ENCODE data around the gene KANK4. TPM values are rescaled to one million over a fixed set of nuclear protein-coding genes. Genes with fewer than 3 reads are reported as not detected.

The KANK4 gene
- total RNA-seq, 1 experiment from 2014 or later, result 1.7 TPM

DNA sequence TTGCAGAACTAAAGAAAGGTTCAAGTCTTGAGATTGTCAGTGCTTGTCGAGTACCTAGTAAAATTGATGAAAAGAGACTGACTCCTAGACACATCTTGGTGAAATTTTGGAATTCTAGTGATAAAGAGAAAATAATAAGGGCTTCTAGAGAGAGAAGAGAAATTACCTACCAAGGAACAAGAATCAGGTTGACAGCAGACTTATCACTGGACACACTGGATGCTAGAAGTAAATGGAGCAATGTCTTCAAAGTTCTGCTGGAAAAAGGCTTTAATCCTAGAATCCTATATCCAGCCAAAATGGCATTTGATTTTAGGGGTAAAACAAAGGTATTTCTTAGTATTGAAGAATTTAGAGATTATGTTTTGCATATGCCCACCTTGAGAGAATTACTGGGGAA lies 108.3 kb downstream of the KANK4 start:
- no peaks in the 10 kb centered on the region for H3K79me2 ChIP-seq (ENCODE audit: low read depth)
- DNase-seq, result no peak
- H3K4me3 ChIP-seq, result no peak overlapping the region
- no peak overlapping the region for H2AFZ ChIP-seq
- H3K27me3 ChIP-seq (ENCODE audit: insufficient read depth, low read depth), result no peaks in the 10 kb centered on the region
- BruUV-seq (replicated peaks), result no TSS peak
- H3K4me2 ChIP-seq, result no peak overlapping the region
- peak overlapping the region; percentile 11; the same call in 1 of the 2 replicates for H3K27ac ChIP-seq
- H3K9me3 ChIP-seq (ENCODE audit: insufficient read depth, low read depth), result peaks cover 21% of the 10 kb centered on the region
- no peaks in the 10 kb centered on the region for H4K20me1 ChIP-seq (ENCODE audit: insufficient read depth)
- ChIA-PET POLR2A (ENCODE audit: unreplicated experiment) (no interaction called here), CTCF (no interaction called here)
- intact Hi-C loops (cut with micrococcal nuclease; ENCODE audit: unreplicated experiment), result no loop called here
- no peaks in the 10 kb centered on the region for H3K36me3 ChIP-seq (ENCODE audit: low read depth)
- peaks cover 7% of the 10 kb centered on the region; the same call in 1 of the 2 replicates for H3K4me1 ChIP-seq (replicated peaks; ENCODE audit: insufficient read depth)
- TF ChIP-seq, protein P1, sequence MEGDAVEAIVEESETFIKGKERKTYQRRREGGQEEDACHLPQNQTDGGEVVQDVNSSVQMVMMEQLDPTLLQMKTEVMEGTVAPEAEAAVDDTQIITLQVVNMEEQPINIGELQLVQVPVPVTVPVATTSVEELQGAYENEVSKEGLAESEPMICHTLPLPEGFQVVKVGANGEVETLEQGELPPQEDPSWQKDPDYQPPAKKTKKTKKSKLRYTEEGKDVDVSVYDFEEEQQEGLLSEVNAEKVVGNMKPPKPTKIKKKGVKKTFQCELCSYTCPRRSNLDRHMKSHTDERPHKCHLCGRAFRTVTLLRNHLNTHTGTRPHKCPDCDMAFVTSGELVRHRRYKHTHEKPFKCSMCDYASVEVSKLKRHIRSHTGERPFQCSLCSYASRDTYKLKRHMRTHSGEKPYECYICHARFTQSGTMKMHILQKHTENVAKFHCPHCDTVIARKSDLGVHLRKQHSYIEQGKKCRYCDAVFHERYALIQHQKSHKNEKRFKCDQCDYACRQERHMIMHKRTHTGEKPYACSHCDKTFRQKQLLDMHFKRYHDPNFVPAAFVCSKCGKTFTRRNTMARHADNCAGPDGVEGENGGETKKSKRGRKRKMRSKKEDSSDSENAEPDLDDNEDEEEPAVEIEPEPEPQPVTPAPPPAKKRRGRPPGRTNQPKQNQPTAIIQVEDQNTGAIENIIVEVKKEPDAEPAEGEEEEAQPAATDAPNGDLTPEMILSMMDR (conservative IDR thresholded peaks at IDR 0.05), result no peak
- TF ChIP-seq EZH2 (IDR thresholded peaks at IDR 0.05; ENCODE audit: low read depth), result no peak
- H3K9me2 ChIP-seq (ENCODE audit: insufficient read depth), result no peaks in the 10 kb centered on the region
- peaks cover 9% of the 10 kb centered on the region for H3F3A ChIP-seq (ENCODE audit: insufficient read depth, low read depth)

DNA sequence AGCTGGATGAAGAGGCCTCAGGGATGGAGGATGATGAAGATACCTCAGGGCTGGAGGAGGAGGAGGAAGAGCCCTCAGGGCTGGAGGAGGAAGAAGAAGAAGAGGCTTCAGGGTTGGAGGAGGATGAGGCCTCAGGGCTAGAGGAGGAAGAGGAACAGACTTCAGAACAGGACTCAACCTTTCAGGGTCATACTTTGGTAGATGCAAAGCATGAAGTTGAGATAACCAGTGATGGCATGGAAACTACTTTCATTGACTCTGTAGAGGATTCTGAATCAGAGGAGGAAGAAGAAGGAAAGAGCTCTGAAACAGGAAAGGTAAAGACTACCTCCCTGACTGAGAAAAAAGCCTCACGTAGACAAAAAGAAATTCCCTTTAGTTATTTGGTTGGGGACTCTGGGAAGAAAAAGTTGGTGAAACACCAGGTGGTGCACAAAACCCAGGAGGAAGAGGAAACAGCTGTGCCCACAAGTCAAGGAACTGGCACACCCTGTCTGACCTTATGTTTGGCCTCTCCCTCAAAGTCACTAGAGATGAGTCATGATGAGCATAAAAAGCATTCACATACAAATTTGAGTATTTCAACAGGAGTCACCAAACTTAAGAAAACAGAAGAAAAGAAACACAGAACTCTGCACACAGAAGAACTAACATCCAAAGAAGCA lies 109.2 kb downstream of the KANK4 start:
- intact Hi-C loops (cut with micrococcal nuclease; ENCODE audit: unreplicated experiment), result no loop called here
- H3K4me1 ChIP-seq (replicated peaks; ENCODE audit: insufficient read depth), result peaks cover 7% of the 10 kb centered on the region; the same call in 1 of the 2 replicates
- peak overlapping the region; percentile 11 for H3K27ac ChIP-seq
- no peaks in the 10 kb centered on the region for H3K27me3 ChIP-seq (ENCODE audit: insufficient read depth, low read depth)
- DNase-seq, result peak; percentile 29 to 78
- H3F3A ChIP-seq (ENCODE audit: insufficient read depth, low read depth), result peaks cover 9% of the 10 kb centered on the region
- H3K36me3 ChIP-seq (ENCODE audit: low read depth), result no peaks in the 10 kb centered on the region
- H2AFZ ChIP-seq, result no peak overlapping the region
- no TSS peak for BruUV-seq (replicated peaks)
- TF ChIP-seq EZH2 (IDR thresholded peaks at IDR 0.05; ENCODE audit: low read depth), result no peak
- TF ChIP-seq, protein P1 (conservative IDR thresholded peaks at IDR 0.05), result no peak
- ChIA-PET CTCF (no interaction called here), POLR2A (ENCODE audit: unreplicated experiment) (interaction anchor here (0.6 kb wide), 1 partner anchor 1212 kb away, joined by 3 read pairs; no protein-coding TSS in a partner anchor)
- no peak overlapping the region for H3K4me3 ChIP-seq
- 0 out of 2 replicates have a peak overlapping the region, but pooled peaks have one; percentile 1 for H3K4me2 ChIP-seq
- no peaks in the 10 kb centered on the region for H3K79me2 ChIP-seq (ENCODE audit: low read depth)
- no peaks in the 10 kb centered on the region for H3K9me2 ChIP-seq (ENCODE audit: insufficient read depth)
- H4K20me1 ChIP-seq (ENCODE audit: insufficient read depth), result no peaks in the 10 kb centered on the region
- H3K9me3 ChIP-seq (ENCODE audit: insufficient read depth, low read depth), result peaks cover 21% of the 10 kb centered on the region

DNA sequence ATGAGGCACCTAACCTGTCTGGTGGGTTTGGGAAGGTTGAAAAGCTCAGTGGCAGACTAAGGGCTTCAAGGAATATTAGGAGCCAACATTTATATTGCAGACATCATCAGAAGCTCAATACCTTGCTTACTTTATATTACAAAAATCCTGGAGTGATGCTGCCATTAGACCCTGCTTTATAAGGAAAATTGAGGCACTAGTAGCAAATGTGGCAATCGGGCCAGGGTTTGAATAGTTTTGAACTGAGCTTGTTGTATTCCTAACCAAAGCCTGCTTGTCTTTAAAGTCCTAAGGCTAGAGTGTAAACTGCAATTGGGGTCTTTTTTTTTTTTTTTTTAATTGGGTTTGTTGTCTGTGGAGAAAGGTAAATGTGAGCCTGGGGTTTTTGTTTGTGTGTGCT lies 110.3 kb downstream of the KANK4 start:
- H3K79me2 ChIP-seq (ENCODE audit: low read depth), result no peaks in the 10 kb centered on the region
- no peaks in the 10 kb centered on the region for H3K27me3 ChIP-seq (ENCODE audit: insufficient read depth, low read depth)
- DNase-seq, result no peak
- H3K9me3 ChIP-seq (ENCODE audit: insufficient read depth, low read depth), result peaks cover 21% of the 10 kb centered on the region
- ChIA-PET POLR2A (ENCODE audit: unreplicated experiment) (no interaction called here), CTCF (interaction anchor here (1.1 kb wide), 1 partner anchor 19 kb away, joined by 3 read pairs; no protein-coding TSS in a partner anchor)
- no peak overlapping the region for H3K4me2 ChIP-seq
- H3K4me1 ChIP-seq (replicated peaks; ENCODE audit: insufficient read depth), result peaks cover 7% of the 10 kb centered on the region; the same call in 1 of the 2 replicates
- intact Hi-C loops (cut with micrococcal nuclease; ENCODE audit: unreplicated experiment), result no loop called here
- H3K27ac ChIP-seq, result no peak overlapping the region
- H4K20me1 ChIP-seq (ENCODE audit: insufficient read depth), result no peaks in the 10 kb centered on the region
- H2AFZ ChIP-seq, result no peak overlapping the region
- H3K4me3 ChIP-seq, result no peak overlapping the region
- H3K36me3 ChIP-seq (ENCODE audit: low read depth), result no peaks in the 10 kb centered on the region
- H3K9me2 ChIP-seq (ENCODE audit: insufficient read depth), result no peaks in the 10 kb centered on the region
- no peak for TF ChIP-seq EZH2 (IDR thresholded peaks at IDR 0.05; ENCODE audit: low read depth)
- TF ChIP-seq, protein P1 (conservative IDR thresholded peaks at IDR 0.05), result no peak
- BruUV-seq (replicated peaks), result no TSS peak
- H3F3A ChIP-seq (ENCODE audit: insufficient read depth, low read depth), result peaks cover 9% of the 10 kb centered on the region
